Body of pancreas (tissue), 4 donors: ENCODE measurements around the gene ZIC4. TPM values are rescaled to one million over a fixed set of nuclear protein-coding genes. Genes with fewer than 3 reads are reported as not detected.

ENCODE experiments used
- ATAC-seq: fragments of 150-250 bp; one replicate; pipeline ENCODE4 v1.9.1; 2016
- DNase-seq, 4 donors: peaks; one replicate each; pipeline ENCODE4 v3.0.0-alpha.2; 2019
- H3K27ac ChIP-seq, 4 donors: fragments of 200-600 bp; sonication (generic); 1 replicate in 3 of 4; 2 replicates in 1 of 4; pipeline versions ENCODE4 v1.5.1 to v1.6.1; 2016 to 2019; ENCODE audit warnings: mild to moderate bottlenecking in 1 of 4, mixed read lengths in 1 of 4, moderate library complexity in 1 of 4
- H3K27me3 ChIP-seq, 2 donors: fragments of 200-600 bp; sonication (generic); one replicate each; pipeline ENCODE4 v1.6.0; 2016; ENCODE audit warnings: mild to moderate bottlenecking in 1 of 2
- H3K36me3 ChIP-seq, 2 donors: fragments of 200-600 bp; sonication (generic); replicated peaks in 1 of 2; 2 replicates each; pipeline ENCODE4 v1.5.1; 2016; ENCODE audit warnings: low read depth in 2 of 2; ENCODE audit not compliant: insufficient read depth in 1 of 2
- H3K4me1 ChIP-seq: fragments of 200-600 bp; sonication (generic); one replicate; pipeline ENCODE4 v1.6.0; 2016
- H3K4me3 ChIP-seq, 2 donors: fragments of 200-600 bp; sonication (generic); 1 replicate in 1 of 2; 2 replicates in 1 of 2; pipeline ENCODE4 v1.5.1; 2016 to 2019
- H3K9me3 ChIP-seq, 3 donors: fragments of 200-600 bp; sonication (generic); 1 replicate in 2 of 3; 2 replicates in 1 of 3; pipeline ENCODE4 v1.5.1; 2016
- POLR2A ChIP-seq, 3 donors: fragments of 450-650 bp; IDR thresholded peaks; one replicate each; pipeline ENCODE4 v1.6.1; 2016; ENCODE audit warnings: antibody characterized with exemption in 3 of 3, mild to moderate bottlenecking in 2 of 3
- WGBS, 2 donors: methylation state at CpG; one replicate each; pipeline ENCODE4 v1.1.5; 2017; 5-methylcytosine and 5-hydroxymethylcytosine counted together
- intact Hi-C: fragments of 100-400 bp; cut with DNase I; formaldehyde crosslinking; loops from one replicate; pipeline ENCODE4 v1.15.1; 2023
- total RNA-seq, 2 donors: library from RNA; depleted of rRNA; stranded (reverse); fragments of >200 nt; gene quantifications; one replicate each; pipeline ENCODE4 v1.1.0, GENCODE V29; 2016
- TF ChIP-seq, protein P1 (sequence below), 7 experiments: fragments of 450-650 bp in 4 of 7; fragments of 200-600 bp in 3 of 7; sonication (generic) in 3 of 7; IDR thresholded peaks; one replicate each; pipeline ENCODE4 v1.5.1; 2016 to 2019; ENCODE audit warnings: antibody characterized with exemption in 7 of 7

The ZIC4 gene
- total RNA-seq, 2 donors from 2014 or later: not detected

- Histone ChIP-seq H3K9me3 (no peaks in the 10 kb centered on the region), H3K27me3 (peaks cover 0 to 62% of the 10 kb centered on the region in 2 donors), H3K4me1 (peaks cover 42% of the 10 kb centered on the region), H3K36me3 (no peaks in the 10 kb centered on the region), H3K27ac (no peak overlapping the region), H3K4me3 (no peak overlapping the region)
- ATAC-seq (no peak), DNase-seq (no peak)
- no peak for TF ChIP-seq POLR2A (IDR thresholded peaks at IDR 0.05)
- TF ChIP-seq, protein P1, sequence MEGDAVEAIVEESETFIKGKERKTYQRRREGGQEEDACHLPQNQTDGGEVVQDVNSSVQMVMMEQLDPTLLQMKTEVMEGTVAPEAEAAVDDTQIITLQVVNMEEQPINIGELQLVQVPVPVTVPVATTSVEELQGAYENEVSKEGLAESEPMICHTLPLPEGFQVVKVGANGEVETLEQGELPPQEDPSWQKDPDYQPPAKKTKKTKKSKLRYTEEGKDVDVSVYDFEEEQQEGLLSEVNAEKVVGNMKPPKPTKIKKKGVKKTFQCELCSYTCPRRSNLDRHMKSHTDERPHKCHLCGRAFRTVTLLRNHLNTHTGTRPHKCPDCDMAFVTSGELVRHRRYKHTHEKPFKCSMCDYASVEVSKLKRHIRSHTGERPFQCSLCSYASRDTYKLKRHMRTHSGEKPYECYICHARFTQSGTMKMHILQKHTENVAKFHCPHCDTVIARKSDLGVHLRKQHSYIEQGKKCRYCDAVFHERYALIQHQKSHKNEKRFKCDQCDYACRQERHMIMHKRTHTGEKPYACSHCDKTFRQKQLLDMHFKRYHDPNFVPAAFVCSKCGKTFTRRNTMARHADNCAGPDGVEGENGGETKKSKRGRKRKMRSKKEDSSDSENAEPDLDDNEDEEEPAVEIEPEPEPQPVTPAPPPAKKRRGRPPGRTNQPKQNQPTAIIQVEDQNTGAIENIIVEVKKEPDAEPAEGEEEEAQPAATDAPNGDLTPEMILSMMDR (IDR thresholded peaks at IDR 0.05): no peak
- 2 to 10% methylated on average over 17 of the region's 17 CpGs for WGBS, 2 donors
- intact Hi-C loops: no loop called here
Measured at GRCh38 chr3:147396712-147397046, 9.7 kb downstream of the ZIC4 start.

- no peak for DNase-seq
- Histone ChIP-seq H3K27me3 (peaks cover 0 to 66% of the 10 kb centered on the region in 2 donors), H3K27ac (no peak overlapping the region), H3K4me3 (no peak overlapping the region), H3K36me3 (no peaks in the 10 kb centered on the region), H3K4me1 (peaks cover 44% of the 10 kb centered on the region), H3K9me3 (no peaks in the 10 kb centered on the region)
- WGBS, 2 donors: 4 to 5% methylated on average over 25 to 63 of the region's 65 CpGs
- TF ChIP-seq, protein P1 (IDR thresholded peaks at IDR 0.05): no peak
- no peak for TF ChIP-seq POLR2A (IDR thresholded peaks at IDR 0.05)
- intact Hi-C loops: no loop called here
- ATAC-seq: no peak
Measured at GRCh38 chr3:147395899-147396711, 10.2 kb downstream of the ZIC4 start.

- DNase-seq: no peak
- TF ChIP-seq, protein P1 (IDR thresholded peaks at IDR 0.05): no peak
- TF ChIP-seq POLR2A (IDR thresholded peaks at IDR 0.05): no peak
- Histone ChIP-seq H3K4me1 (peaks cover 51% of the 10 kb centered on the region), H3K27ac (no peak overlapping the region), H3K27me3 (peaks cover 0 to 78% of the 10 kb centered on the region in 2 donors), H3K4me3 (no peak overlapping the region), H3K9me3 (no peaks in the 10 kb centered on the region), H3K36me3 (no peaks in the 10 kb centered on the region)
- ATAC-seq: no peak
- intact Hi-C loops: no loop called here
- WGBS, 2 donors: 16 to 28% methylated on average over 5 of the region's 5 CpGs
Measured at GRCh38 chr3:147394884-147395225, 11.5 kb downstream of the ZIC4 start.

DNA sequence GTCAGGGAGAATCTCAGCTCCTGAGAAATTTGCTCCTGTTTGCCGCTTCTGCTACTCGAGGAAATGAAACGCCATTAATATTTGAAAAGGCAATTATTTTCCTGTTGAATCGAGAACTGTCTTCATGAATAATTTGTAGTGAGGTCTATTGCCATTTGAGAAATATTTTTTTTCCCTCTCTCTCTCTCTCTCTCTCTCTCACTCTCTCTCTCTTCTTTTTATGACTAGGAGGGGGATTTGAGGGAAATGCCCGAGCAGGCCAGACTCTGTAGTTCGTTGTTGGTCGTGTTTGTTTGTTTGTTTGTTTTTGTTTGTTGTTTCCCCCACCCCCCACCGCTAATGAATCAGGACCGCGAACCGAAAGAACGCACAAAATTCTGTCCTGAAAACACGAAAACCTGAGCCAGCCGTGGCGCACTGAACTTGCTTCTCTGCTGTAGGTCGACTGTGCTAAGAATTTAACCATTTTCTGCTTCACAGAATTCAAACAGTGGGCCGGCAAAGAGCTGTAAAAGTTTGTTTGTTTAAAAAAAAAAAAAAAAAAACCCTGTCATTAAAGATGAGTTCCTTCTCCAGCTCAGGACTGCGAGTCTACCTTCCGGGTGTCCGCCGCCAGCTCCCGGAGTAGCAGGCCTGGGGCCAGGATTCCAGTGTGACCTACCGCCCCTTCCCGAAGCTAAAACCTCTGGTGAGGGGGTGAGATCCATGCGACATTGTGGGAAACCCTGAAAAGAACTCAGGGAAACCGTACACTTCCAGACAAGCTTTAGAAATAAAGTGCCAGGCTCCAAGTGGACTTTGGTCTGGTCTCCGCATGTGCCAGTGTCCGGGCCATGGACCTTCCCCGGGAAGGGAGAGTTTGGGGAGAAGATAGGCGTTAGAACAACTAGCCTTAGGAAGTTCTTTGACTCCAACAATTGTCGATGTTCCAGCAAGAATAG, 12.1 kb downstream of the ZIC4 start:
- TF ChIP-seq, protein P1 (IDR thresholded peaks at IDR 0.05): no peak
- TF ChIP-seq POLR2A (IDR thresholded peaks at IDR 0.05): no peak
- no peak for DNase-seq
- Histone ChIP-seq H3K36me3 (no peaks in the 10 kb centered on the region), H3K4me1 (peaks cover 51% of the 10 kb centered on the region), H3K27me3 (peaks cover 0 to 80% of the 10 kb centered on the region in 2 donors), H3K27ac (no peak overlapping the region), H3K9me3 (no peaks in the 10 kb centered on the region), H3K4me3 (no peak overlapping the region)
- no peak for ATAC-seq
- WGBS, 2 donors: 9 to 13% methylated on average over 31 of the region's 31 CpGs
- intact Hi-C loops: no loop called here
